AG04449 (cell line): Measurements from ENCODE around the gene PCMTD2.

ENCODE experiments used
- CTCF ChIA-PET: fragments of 350-600 bp; formaldehyde crosslinking; extraction: SDS; loops from one replicate; lab custom pipeline; 2021; ENCODE audit warnings: antibody characterized with exemption; lab: Yijun Ruan, JAX
- POLR2A ChIA-PET: fragments of 400-600, 350-600 bp; formaldehyde crosslinking; extraction: SDS; loops from one replicate; lab custom pipeline; 2020; ENCODE audit warnings: antibody characterized with exemption, inconsistent platforms; lab: Yijun Ruan, JAX
- DNase-seq: peaks from one replicate; pipeline ENCODE4 v3.0.0-alpha.2; 2010; ENCODE audit warnings: low read depth, low spot score
- H3K4me3 ChIP-seq: 2 replicates; pipeline ENCODE4 v1.5.1; 2011; ENCODE audit warnings: low read depth, mild to moderate bottlenecking, control low read depth, low read length
- CTCF ChIP-seq: IDR thresholded peaks from one replicate; pipeline ENCODE4 v1.5.1; 2011; ENCODE audit warnings: mild to moderate bottlenecking, moderate library complexity, low read length, control low read depth, inconsistent platforms; ENCODE audit not compliant: insufficient read depth; ENCODE audit errors: missing control alignments

PCMTD2 gene

GRCh38 chr20:64211874-64212658 is 43.5 kb upstream of the PCMTD2 start:
- ChIA-PET CTCF (interaction anchor here (1.4 kb wide), 1 partner anchor 8 kb away, joined by 3 read pairs; no protein-coding TSS in a partner anchor), POLR2A (no interaction called here)
- H3K4me3 ChIP-seq: no peak overlapping the region
- DNase-seq: no peak
- TF ChIP-seq CTCF: no peak

- DNase-seq: no peak
- H3K4me3 ChIP-seq: no peak overlapping the region
- POLR2A ChIA-PET: no interaction called here
- no peak for TF ChIP-seq CTCF
- CTCF ChIA-PET: no interaction called here
Observed at GRCh38 chr20:64212755-64213154, 42.8 kb upstream of the PCMTD2 start.

- ChIA-PET CTCF (no interaction called here), POLR2A (no interaction called here)
- TF ChIP-seq CTCF: no peak
- no peak for DNase-seq
- H3K4me3 ChIP-seq: no peak overlapping the region
Observed at GRCh38 chr20:64214113-64214512, 41.4 kb upstream of the PCMTD2 start.

- ChIA-PET CTCF (no interaction called here), POLR2A (no interaction called here)
- DNase-seq: no peak
- no peak for TF ChIP-seq CTCF
- no peak overlapping the region for H3K4me3 ChIP-seq
Observed at GRCh38 chr20:64214952-64215351, 40.6 kb upstream of the PCMTD2 start.

GRCh38 chr20:64216036-64216435 is 39.5 kb upstream of the PCMTD2 start:
- no peak for DNase-seq
- H3K4me3 ChIP-seq: no peak overlapping the region
- ChIA-PET POLR2A (no interaction called here), CTCF (no interaction called here)
- no peak for TF ChIP-seq CTCF

- CTCF ChIA-PET: no interaction called here
- no peak overlapping the region for H3K4me3 ChIP-seq
- POLR2A ChIA-PET: no interaction called here
- no peak for TF ChIP-seq CTCF
- DNase-seq: no peak
Observed at GRCh38 chr20:64216910-64217309, 38.6 kb upstream of the PCMTD2 start.
